HUES48 (cell line): Measurements from ENCODE around the gene DAND5.
"Not testable (repeated sequence)": the region's sequence is repeated elsewhere in the genome, so short reads cannot be mapped to it uniquely, and the experiment has no call there.

Source experiments
- H3K27ac ChIP-seq: one replicate; pipeline ENCODE4 v1.7.0; 2013; ENCODE audit warnings: low read depth, low read length, inconsistent platforms
- H3K27me3 ChIP-seq: 2 replicates; pipeline ENCODE4 v1.6.1; 2013; ENCODE audit warnings: mild to moderate bottlenecking, low read length; ENCODE audit not compliant: control insufficient read depth, insufficient read depth
- H3K36me3 ChIP-seq: 2 replicates; pipeline ENCODE4 v1.6.1; 2013; ENCODE audit warnings: low read length; ENCODE audit not compliant: control insufficient read depth, insufficient read depth
- H3K4me1 ChIP-seq: 2 replicates; pipeline ENCODE4 v1.6.1; 2013; ENCODE audit warnings: mild to moderate bottlenecking, low read length; ENCODE audit not compliant: control insufficient read depth, insufficient read depth
- H3K4me3 ChIP-seq: 2 replicates; pipeline ENCODE4 v1.5.1; 2013; ENCODE audit warnings: mild to moderate bottlenecking, low read depth, low read length
- H3K9ac ChIP-seq: 2 replicates; pipeline ENCODE4 v1.6.1; 2013; ENCODE audit warnings: mild to moderate bottlenecking, low read depth, low read length, moderate library complexity
- H3K9me3 ChIP-seq: 2 replicates; pipeline ENCODE4 v1.6.1; 2013; ENCODE audit warnings: low read length; ENCODE audit not compliant: control insufficient read depth, insufficient read depth

Gene DAND5

DNA sequence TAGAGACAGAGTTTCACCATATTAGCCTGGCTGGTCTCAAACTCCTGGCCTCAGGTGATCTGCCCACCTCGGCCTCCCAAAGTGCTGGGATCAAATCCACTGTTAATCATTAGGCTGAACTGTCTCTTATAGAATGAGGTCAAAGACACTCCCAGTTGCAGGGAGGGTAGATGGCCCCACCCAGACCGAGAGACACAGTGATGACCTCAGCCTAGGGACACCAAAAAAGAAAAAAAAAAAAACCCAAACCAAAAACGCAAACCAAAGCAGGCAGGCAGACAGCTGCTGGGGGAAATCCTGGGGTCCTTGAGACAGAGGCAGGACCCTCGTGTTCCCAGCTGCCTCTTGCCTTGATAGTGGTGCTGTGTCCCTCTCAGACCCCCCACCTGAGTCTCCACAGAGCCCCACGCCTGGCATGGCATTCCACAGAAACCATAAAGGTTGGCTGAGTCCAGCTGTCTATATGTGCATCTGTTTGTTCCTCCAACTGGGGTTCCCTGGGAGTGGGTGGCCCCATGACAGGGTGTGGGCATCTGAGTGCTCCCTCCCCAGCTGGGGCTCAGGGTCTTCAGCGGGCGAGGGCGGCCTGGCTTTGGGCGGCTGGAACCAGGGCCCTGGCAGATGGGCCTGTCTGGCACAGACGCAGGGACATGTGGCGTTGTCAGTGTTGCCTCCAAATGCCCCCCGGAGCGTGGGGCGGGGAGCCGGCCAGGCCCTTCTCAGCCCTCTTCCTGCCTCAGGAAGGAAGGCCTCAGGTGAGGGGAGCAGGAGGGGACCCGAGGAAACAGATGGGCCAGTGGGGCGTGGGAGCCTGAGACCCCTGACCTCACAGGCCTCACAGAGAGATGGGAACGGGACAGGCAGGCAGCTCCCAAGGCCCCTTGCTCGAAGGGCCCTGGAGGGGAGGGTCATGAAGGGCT, 5.2 kb downstream of the DAND5 start:
- H3K27me3 ChIP-seq = no peaks in the 10 kb centered on the region
- H3K27ac ChIP-seq = no peak overlapping the region
- peaks cover 2% of the 10 kb centered on the region; the same call in 1 of the 2 replicates for H3K4me1 ChIP-seq
- H3K4me3 ChIP-seq = no peak overlapping the region
- no peaks in the 10 kb centered on the region for H3K9me3 ChIP-seq
- H3K36me3 ChIP-seq = no peaks in the 10 kb centered on the region
- no peak overlapping the region for H3K9ac ChIP-seq

GRCh38 chr19:12975221-12975741, 5.9 kb downstream of the DAND5 start:
- no peak overlapping the region for H3K4me3 ChIP-seq
- H3K36me3 ChIP-seq = no peaks in the 10 kb centered on the region
- no peaks in the 10 kb centered on the region for H3K27me3 ChIP-seq
- no peak overlapping the region for H3K27ac ChIP-seq
- no peak overlapping the region for H3K9ac ChIP-seq
- no peaks in the 10 kb centered on the region for H3K9me3 ChIP-seq
- H3K4me1 ChIP-seq = no peaks in the 10 kb centered on the region

- not testable (repeated sequence) for H3K9me3 ChIP-seq, H3K27me3 ChIP-seq, H3K27ac ChIP-seq, H3K36me3 ChIP-seq, H3K4me1 ChIP-seq, H3K4me3 ChIP-seq, H3K9ac ChIP-seq
These were observed 6.7 kb downstream of the DAND5 start for GRCh38 chr19:12976109-12976508.

GRCh38 chr19:12979974-12980373, 10.6 kb downstream of the DAND5 start:
- no peaks in the 10 kb centered on the region for H3K36me3 ChIP-seq
- H3K27ac ChIP-seq = no peak overlapping the region
- peaks cover 28% of the 10 kb centered on the region for H3K27me3 ChIP-seq
- no peaks in the 10 kb centered on the region for H3K9me3 ChIP-seq
- no peak overlapping the region for H3K4me3 ChIP-seq
- no peak overlapping the region for H3K9ac ChIP-seq
- H3K4me1 ChIP-seq = no peaks in the 10 kb centered on the region

GRCh38 chr19:12982648-12983047, 13.3 kb downstream of the DAND5 start:
- Histone ChIP-seq H3K9me3 (no peaks in the 10 kb centered on the region), H3K4me3 (no peak overlapping the region), H3K9ac (no peak overlapping the region), H3K27me3 (peaks cover 50% of the 10 kb centered on the region), H3K27ac (no peak overlapping the region), H3K4me1 (no peaks in the 10 kb centered on the region; the same call in 1 of the 2 replicates), H3K36me3 (no peaks in the 10 kb centered on the region)

DNA sequence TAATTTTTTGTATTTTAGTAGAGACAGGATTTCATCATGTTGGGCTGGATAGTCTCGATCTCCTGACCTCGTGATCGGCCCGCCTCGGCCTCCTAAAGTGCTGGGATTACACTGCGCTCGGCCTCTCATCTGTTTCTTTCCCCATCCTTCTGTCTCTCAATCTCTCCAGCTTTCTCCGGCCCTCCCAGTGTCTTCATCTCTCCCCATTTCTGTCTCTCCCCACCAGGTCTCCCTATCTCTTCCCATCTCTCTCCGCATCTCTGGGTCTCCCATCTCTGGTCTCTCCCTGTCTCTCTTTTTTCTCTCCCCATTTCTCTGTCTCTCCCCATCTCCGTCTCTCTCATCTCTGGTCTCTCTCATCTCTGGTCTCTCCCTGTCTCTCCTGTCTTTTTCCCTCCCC, 13.7 kb downstream of the DAND5 start:
- no peaks in the 10 kb centered on the region; the same call in 1 of the 2 replicates for H3K4me1 ChIP-seq
- no peaks in the 10 kb centered on the region for H3K9me3 ChIP-seq
- H3K4me3 ChIP-seq = peak overlapping the region; percentile 53
- H3K36me3 ChIP-seq = no peaks in the 10 kb centered on the region
- no peak overlapping the region for H3K9ac ChIP-seq
- peaks cover 51% of the 10 kb centered on the region for H3K27me3 ChIP-seq
- H3K27ac ChIP-seq = no peak overlapping the region

- H3K36me3 ChIP-seq = no peaks in the 10 kb centered on the region
- H3K4me3 ChIP-seq = peak overlapping the region; percentile 53
- no peaks in the 10 kb centered on the region for H3K9me3 ChIP-seq
- H3K4me1 ChIP-seq = no peaks in the 10 kb centered on the region; the same call in 1 of the 2 replicates
- H3K9ac ChIP-seq = no peak overlapping the region
- no peak overlapping the region for H3K27ac ChIP-seq
- H3K27me3 ChIP-seq = peaks cover 56% of the 10 kb centered on the region
These were observed 14.3 kb downstream of the DAND5 start for GRCh38 chr19:12983542-12984142.

GRCh38 chr19:12984143-12984627, 14.8 kb downstream of the DAND5 start:
- Histone ChIP-seq H3K4me3 (no peak overlapping the region), H3K27me3 (peaks cover 59% of the 10 kb centered on the region), H3K36me3 (no peaks in the 10 kb centered on the region), H3K27ac (no peak overlapping the region), H3K9me3 (no peaks in the 10 kb centered on the region), H3K9ac (no peak overlapping the region), H3K4me1 (no peaks in the 10 kb centered on the region; the same call in 1 of the 2 replicates)

DNA sequence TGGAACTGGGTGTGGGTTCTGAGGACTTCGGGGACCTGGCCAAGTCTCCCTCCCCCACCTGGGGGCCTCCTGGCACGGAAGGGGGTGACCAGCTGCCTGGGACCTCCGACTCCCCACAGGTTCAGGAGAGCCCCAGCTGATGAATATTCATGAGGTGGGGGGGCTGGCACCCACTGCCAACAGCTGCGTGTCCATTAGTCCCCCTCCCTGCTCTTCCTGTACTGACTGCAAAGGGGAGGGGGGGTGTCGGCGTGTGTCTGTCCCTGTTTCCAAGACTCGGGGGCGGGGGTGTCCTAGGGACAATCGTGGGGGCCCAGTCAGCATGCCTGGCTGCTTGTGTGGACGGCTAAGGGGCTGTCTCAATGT, 15.3 kb downstream of the DAND5 start:
- no peak overlapping the region for H3K9ac ChIP-seq

GRCh38 chr19:12985049-12985776, 15.8 kb downstream of the DAND5 start:
- H3K27ac ChIP-seq = no peak overlapping the region
- H3K36me3 ChIP-seq = no peaks in the 10 kb centered on the region
- H3K27me3 ChIP-seq = peaks cover 69% of the 10 kb centered on the region
- no peak overlapping the region for H3K4me3 ChIP-seq
- no peaks in the 10 kb centered on the region for H3K9me3 ChIP-seq
- no peak overlapping the region for H3K9ac ChIP-seq
- H3K4me1 ChIP-seq = no peaks in the 10 kb centered on the region; the same call in 1 of the 2 replicates

More for the DNA sequence above, 15.3 kb downstream of the DAND5 start:
- no peaks in the 10 kb centered on the region for H3K36me3 ChIP-seq
- peaks cover 64% of the 10 kb centered on the region for H3K27me3 ChIP-seq
- H3K9me3 ChIP-seq = no peaks in the 10 kb centered on the region
- H3K27ac ChIP-seq = no peak overlapping the region
- H3K4me3 ChIP-seq = no peak overlapping the region
- H3K4me1 ChIP-seq = no peaks in the 10 kb centered on the region; the same call in 1 of the 2 replicates
